HS-27A (cell line): ENCODE measurements around the gene FAM117B.

ENCODE experiments used
- DNase-seq: peaks from one replicate; pipeline ENCODE4 v3.0.0-alpha.2; 2012; ENCODE audit warnings: low read depth, missing footprints

The FAM117B gene

DNA sequence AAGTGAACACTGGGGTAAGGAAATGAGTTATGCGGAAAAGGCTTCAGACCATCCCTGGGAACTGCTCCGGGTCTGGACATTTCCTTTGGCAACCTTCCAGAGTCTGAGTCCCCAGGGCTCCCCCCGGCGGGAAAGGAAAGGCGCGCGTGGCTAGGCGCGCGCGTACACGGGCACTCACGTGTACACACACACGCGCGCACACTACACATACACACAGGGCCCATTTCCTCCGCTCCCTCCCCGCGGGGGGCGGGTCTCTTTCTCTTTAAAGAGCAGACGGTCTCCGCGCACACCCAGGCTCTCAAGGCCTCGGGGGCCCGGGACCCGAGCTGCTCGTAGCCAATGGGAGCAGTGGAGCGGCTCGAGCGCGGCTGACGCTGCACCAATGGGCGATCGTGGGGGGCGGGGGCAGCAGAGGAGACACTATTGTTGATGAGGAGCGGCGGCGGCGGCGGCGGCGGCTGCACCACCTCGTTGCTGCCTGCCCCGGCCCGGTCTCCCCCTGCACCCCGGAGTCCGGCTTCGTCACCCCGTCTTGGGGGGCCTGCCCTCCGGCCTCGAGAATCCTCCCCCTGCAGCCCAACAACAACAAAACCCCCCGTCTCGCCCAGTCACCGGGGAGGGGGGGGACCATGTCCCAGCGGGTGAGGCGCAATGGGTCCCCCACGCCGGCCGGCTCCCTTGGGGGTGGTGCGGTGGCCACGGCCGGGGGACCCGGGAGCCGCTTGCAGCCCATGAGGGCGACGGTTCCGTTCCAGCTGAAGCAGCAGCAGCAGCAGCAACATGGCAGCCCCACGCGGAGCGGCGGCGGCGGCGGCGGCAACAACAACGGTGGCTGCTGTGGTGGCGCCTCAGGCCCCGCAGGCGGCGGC lies at the start of gene FAM117B:
TSS of gene FAM117B (plus strand) at position 414 of the 872 bp plus-strand sequence. CDS start at position 633, 219 bp downstream.
- peak; percentile 57 for DNase-seq

DNA sequence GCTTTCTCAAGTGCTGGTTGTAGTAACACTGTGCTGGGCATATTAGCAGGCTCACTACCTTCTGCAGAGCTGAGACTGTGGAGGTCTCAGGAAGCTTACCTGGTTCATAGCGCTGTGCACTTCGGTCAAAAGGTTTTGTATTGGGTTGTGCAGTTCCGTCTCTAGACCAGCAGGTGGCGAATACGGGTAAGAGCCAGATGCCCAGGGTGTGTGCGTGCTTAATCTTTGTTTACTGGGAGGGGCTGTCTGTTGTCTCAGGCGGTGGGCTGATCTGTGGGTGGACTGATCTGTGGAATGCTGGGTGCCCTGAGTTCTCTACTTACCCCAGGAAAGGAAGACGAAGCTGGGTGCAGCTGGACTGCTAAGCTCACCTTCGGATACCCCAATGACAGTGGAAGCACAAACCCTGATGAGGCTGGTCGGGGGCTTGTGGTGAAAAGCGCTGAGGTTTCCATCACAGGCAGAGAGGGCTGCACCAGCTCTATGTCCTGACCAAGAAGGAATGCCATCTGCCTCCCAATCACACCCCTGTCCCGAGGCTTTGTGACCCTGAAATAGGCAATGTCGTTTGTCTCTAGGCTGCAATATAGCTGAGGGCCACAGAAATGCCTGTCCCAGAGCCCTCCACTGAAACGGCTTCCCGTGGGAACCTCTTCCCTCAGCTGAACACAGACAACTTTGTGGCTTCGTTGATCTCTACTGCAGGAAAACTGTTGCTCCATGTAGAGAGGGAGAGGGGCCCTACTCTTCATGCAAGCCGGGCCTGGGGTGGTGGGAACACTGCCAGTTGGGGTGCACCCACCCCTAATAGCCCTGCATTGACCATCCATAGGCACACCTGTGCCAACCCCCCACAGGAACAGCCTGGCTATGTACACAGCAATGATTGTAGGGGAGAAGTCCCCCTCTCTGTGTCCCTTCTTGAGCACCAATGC lies 45.9 kb upstream of the FAM117B start:
- no peak for DNase-seq

DNA sequence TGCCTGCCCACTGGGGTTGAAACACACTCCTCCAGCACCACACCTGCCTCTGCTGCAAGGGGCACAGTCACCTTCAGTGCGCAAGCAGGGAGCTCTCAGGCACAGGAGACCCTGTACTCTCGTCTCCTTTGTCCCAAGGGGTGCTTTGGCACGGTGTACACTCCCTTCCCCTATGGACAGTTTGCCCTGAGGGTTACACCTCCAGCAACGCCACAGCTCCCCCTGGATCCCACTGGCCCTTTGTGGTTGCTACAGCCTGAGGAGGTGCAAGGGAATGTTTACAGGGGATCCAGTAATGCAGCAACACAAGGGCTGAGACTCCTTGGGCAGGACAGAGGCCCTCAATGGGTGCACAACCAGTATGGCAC lies 45.2 kb upstream of the FAM117B start:
- no peak for DNase-seq

DNA sequence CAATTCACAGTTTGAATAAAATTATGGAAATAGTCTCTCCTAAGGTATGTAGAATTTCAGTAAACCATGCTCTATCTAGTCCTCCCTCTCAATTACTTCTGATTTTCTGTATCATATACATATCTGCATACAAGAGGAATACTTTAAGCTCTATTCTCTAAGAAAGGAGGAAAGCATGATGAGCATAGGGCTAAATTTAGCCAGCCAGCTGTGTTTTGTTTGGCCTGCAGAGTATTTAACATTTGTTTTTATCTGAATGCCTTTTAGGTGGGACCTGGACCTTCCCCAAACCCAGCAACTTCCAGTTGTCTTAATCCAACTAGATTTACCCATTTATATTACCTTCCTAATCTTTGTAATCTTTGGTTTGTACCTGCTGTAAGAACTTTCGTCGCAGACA lies 42.2 kb upstream of the FAM117B start:
- no peak for DNase-seq

DNA sequence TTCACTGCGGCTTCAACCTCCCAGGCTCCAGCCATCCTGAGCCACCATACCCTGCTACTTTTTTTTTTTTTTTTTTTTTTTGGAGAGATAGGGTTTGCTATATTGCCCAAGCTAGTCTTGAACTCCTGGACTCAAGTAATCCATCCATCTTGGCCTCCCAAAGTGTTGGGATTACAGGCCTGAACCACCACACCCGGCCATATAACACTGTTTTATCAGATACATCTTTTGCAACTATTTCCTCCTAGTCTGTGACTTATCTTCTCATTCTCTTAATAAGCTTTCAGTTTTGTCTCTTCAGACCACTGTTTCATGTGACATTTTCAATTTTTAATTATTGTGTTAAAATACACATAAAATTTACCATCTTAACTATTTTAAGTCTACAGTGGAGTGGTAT lies 35.7 kb upstream of the FAM117B start:
- no peak for DNase-seq

DNA sequence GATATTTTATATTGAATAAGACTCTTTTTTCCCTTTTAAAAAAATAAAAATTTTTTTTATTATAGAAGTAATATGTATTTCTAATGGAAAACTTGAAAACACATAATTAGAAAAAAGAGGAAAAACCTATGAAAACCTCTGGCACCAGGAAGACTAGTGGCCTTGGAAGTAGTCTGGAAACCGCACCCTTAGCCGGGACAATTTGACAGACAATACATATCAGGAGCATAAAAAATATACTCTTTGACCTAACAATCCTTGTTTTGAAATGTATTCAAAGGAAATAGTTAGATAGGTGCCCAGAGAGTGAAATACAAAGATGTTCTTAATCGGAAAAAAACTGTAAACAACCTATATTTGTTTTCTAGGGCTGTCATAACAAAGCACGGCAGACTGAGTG lies 34.9 kb upstream of the FAM117B start:
- no peak for DNase-seq

DNA sequence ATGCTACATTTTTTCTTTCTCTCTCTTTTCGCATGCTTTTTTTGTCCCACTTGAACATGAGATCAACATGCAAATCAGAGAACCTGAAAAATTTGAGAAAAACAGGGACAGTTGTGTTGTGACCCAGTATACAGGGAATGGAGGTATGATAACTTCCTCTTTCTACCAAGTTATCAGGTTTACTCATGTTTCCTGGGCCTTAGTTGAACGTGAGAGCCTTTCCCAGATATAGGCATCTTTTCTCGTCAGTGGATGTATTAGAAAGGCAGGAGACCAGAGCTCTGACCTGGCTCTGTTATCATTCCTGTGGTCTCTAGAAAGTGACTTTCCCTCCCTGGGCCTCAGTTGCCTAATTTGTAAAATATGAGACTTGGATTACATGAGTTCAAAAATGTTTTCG lies 30.1 kb upstream of the FAM117B start:
- no peak for DNase-seq

DNA sequence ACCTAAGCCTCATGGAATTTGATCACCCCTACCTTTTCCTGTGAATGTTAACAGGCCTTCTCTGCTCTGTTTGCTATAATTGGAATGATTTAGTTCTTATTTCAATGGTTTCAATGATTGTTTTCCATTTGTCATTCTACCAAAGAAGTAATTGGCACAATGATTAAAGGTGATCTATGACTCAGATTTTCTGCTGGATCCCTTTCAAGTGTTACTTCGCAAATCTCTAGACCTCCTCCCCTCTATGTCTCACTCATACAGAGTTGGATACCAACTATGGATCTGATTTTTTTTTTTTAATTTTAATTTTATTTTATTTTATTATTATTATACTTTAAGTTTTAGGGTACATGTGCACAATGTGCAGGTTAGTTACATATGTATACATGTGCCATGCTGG lies 29.6 kb upstream of the FAM117B start:
- DNase-seq: no peak

DNA sequence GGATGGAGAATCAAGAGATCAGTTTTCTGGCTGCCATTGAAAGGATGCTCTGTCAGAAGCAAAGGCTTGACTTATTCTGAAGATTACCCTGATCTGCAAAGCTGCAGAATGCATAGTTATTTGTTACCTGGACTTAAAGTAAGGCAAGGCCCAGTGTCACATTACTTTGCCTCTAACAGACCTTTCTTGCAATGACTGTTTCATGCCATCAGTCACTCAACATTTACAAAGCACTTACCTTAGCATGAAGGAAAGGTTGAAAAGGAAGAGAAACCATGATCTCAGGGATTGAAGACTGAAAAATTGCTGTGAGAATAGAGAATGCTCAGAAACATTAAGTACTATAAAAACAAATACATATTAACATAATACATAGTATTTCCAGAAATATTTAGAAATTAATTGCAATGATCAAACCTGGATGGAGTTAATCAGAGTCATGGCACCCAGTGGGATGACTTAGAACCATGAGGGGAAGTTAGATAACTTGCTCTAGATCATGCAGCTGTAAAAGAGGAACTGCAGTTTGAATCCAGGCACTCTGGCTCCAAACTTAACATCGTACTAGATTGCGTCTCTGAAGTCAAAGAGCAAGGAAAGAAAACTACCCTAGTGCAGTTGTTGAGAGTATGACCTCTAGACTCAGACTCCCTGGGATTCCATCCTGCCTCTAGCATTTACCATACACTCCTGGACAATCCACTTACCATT lies 26.5 kb upstream of the FAM117B start:
- DNase-seq: no peak

DNA sequence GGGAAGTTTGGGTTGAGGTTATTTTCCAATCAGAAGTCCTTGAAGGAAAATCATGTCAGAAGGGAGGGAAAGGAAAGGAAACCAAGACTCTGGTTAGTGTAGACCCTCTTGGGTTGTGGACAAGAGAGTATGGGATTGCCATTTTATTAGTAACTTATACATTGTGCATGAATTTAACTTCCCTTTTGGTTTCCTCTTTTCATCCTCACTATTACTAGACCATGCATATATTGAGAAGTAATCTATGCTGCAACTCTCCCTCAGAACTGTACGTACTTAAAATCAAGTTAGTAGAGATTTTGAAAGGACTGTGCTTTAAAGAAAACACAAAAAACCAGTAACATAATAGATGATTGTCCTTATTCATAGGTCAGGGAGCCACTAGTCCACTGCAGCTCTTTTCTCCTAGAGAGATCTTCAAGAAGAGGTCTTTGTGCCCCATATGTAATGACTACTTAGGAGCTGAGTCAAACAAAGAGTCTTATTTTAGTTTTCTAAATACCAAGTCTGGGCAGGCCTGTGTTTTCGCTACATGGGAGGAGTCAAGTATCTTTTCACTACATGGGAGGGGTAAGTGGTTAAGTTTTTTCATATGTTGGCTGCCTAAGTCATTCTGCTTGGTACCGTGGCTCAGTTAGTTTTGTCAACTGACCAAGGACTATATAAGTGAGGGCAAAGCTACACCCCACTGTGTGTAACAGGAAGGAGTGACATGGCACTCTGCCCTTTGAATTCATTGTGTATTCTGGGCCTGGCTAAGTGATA lies 25.2 kb upstream of the FAM117B start:
- no peak for DNase-seq

DNA sequence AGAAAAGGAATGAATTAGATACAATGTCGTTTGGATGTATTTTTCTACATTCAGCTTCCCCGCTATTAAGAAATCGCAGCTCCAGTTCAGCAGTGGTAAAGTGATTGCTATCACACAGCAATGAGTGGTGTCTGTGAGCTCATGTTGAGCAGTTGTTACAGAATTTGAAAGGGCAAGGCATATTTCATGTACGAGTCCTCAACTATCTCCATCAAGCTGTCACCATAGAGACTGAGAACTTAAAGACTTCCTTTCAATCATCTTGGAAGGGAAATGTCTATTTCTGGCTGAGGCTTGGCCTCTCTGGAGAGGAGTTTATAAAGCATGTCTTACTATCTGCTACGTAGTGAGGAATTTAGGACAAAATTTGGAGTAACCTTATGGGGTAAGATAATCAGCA lies 24.4 kb upstream of the FAM117B start:
- DNase-seq: no peak

DNA sequence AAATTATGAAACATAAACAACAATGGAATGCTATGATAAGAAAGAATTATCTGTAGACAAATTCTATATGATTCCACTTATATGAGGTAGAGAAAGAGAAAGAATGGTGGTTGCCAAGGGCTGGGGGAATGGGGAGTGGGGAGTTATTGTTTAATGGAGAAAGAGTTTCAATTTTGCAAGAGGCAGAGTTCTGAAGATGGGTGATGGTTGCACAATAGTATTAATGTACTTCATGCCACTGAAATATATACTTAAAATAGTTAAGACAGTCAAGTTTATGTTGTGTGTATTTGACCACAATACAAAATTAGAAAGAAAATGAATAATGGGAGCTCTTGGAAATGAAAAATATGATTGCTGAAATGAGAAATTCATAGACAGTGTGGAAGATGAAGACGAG lies 22.6 kb upstream of the FAM117B start:
- DNase-seq: no peak

DNA sequence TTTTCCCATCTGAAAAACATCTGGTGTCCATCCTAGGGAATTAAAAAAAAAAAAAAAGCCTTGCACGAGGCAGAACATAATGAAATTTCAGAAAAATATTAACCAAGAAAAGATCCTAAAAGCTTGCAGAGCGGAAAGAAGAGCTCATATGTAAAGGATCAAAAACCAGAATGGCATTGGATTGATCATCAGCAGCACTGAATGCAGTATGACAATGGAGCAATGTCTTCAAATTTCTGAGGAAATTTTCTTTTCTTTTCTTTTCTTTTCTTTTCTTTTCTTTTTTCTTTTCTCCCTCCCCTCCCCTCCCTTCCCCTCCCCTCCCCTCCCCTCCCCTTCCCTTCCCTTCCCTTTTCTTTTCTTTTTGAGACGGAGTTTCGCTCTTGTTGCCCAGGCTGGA lies 21.3 kb upstream of the FAM117B start:
- DNase-seq: no peak

DNA sequence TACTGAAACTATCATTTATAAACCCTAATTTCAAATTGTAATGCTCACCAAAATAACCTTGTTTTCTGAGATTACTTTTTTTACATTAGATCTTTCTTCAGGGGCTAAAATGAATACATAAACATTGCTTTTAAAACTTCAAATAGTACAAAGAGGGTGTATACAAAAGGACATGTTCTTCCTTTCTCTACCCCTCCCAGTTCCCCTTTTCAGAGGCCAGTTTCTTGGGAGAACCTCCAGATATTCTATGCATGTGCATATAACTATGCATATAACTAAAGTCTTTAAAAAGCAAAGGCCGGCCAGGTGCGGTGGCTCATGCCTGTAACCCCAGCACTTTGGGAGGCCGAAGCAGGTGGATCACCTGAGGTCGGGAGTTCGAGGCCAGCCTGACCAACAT lies 10.6 kb upstream of the FAM117B start:
- DNase-seq: no peak

DNA sequence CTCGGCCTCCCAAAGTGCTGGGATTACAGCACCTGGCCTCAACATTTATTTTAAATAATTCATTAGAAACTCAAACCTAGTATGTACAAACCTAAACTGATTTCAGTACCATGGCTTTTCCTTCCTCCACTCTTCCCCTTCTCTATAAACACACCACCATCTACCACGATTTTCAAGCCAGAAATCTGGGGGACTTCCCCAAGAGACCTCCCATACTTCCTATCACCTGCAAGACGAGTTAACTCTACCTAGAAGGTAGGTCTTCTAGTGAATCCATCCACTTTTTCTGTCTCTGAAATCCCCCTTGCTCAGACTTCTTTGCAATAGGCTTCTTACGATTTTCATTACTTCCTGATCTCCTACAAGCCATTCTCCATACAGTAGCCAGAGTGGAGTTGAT lies 7.7 kb upstream of the FAM117B start:
- DNase-seq: no peak

DNA sequence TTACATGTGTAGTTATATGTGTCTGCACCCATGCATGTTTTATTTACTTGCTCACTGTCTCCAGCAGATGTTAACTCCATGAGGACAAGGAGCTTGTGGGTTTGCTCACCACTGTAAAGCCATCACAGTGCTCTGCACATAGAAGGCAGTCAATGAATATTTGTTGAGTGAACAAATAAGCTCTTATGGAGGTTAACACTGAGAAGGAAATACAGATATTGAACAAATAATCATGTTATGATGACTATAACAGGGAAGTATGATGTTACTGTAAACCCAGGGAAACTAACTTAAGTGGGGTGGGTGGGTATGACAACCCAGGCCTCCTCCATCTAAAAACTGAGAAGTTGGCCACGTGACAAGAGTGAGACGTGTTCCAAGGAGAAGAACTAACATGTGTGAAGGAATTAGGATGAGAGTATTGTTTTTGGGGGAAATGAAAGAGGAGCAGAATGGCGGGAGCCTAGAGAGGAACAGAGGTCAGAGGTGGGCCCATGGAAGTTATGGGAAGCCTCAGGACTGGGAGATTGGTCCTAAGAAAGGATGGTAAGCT lies 6.0 kb upstream of the FAM117B start:
- DNase-seq: no peak

DNA sequence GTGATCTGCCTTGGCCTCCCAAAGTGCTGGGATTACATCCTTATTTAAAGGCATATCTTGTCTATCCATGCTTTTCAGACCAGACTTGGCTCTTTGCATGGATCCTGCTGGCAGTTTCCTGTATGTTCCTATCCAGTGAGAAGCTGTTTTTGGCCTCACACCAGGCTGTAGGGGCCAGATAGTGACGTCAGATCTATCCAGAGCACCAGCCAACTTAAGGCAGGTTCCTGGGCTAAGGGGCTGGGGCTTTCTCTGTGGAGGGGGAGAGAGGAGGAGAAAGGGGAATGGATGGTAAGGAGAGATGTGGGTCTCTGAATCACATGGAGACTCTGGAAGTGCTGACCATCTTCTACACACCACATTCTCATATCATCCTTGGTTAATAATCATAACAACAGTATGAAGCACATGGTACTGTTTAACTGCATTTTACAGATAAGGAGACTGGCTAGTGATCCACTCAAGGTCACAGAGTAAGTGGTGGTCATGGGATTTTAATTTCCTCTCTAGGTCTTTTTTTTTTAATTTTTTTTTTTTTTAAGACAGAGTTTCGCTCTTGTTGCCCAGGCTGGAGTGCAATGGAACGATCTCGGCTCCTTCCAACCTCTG lies 2.0 kb upstream of the FAM117B start:
- DNase-seq: no peak

DNA sequence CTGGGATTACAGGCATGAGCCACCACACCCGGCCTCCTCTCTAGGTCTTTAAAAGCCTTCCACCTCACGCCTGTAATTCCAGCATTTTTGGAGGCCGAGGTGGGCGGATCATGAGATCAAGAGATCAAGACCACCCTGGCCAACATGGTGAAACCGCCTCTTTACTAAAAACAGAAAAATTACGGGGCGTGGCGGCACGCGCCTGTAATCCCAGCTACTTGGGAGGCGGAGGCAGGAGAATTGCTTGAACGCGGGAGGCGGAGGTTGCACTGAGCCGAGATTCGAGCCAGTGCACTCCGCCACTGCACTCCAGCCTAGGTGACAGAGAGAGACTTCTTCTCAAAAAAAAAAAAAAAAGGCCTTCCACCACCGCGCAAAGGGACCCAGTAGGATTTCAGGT lies 1.3 kb upstream of the FAM117B start:
- no peak for DNase-seq

DNA sequence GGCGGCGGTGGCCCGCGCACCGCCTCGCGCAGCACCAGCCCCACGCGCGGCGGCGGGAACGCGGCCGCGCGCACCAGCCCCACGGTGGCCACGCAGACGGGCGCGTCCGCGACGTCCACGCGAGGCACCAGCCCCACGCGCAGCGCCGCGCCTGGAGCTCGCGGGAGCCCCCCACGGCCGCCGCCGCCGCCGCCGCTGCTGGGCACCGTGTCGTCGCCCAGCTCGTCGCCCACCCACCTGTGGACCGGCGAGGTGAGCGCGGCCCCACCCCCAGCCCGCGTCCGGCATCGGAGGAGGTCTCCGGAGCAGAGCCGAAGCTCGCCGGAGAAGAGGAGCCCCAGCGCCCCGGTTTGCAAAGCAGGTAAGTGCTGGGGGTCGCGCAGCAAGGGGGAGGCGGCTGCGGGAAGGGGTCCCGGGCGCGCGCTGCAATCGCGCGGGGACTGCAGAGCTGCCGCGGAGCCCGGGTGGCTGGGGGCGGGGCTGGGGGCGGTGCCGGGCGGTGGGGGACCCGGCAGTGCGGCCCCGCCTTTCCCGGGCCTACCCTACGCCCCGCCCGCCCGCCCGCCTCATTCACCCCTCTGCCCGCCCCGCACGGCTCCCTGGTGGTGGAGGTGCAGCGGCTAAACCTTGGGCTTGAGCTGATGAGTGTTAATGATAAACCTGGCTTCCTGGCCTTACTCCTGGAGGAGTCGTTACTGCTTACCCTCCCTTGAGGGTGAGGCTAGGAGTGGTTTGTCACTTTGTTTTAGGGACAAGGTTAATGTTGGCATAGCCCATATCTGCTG lies 851 bp downstream of the FAM117B start:
- peak; percentile 19 for DNase-seq

DNA sequence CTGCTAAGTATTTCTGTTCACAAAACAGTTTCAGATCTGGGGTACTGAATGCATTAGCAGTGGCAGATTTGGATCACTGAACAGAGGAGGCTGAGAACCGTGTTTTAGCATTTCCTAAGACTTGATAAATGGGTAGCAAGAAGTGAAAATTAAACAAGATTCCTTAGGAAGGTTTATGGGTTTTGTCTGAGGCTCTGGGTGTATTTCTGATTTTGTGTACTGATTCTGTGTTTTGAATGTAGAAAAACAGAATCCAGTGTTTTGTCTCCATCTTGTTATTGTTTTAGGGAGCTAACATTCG lies 1.4 kb downstream of the FAM117B start:
- DNase-seq: peak; percentile 4
